Stimulated activated CD4-positive, alpha-beta T cell treated with anti-CD3 and anti-CD28 coated beads, Interleukin-4, amount 100 ng/mL, for 24 hours (primary cell): ENCODE data around the gene LRRN4.

ENCODE experiments used
- DNase-seq: peaks from one replicate; pipeline ENCODE4 v3.0.0-alpha.2; 2020

Gene LRRN4

DNA sequence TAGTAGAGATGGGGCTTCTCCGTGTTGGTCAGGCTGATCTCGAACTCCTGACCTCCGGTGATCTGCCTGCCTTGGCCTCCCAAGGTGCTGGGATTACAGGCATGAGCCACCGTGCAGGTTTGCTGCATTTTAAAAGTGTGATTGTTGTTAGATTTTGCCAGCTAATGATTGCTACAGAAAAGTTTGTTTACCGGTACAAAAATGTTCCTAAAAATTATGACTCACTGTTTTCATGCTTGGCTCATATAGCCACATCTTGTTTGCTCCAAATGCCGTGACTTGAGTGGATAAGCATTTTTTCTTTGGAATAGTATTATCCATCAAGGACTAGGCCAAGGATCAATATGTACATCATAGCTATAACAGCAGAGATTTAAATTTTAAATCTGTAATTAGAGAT lies 24.3 kb downstream of the LRRN4 start:
- DNase-seq: no peak

DNA sequence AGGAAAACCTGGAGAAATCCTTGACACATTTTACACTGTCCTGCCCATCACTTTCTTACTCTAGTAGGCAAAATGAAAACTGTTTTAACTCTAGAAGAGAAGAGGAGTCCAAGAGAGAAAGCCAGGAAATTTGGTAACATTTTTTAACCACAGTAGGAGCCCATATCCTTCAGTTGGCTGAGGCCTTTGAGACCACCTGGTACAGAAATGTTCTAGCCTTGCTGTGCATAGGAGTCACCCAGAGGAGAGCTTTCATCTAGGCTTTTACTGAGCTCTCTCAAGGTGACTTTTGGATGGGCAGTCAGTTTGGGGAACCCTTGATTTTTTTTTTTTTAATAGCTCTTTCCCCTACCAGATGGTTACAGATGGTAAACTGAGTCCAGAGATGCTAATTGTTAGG lies 25.0 kb downstream of the LRRN4 start:
- no peak for DNase-seq

DNA sequence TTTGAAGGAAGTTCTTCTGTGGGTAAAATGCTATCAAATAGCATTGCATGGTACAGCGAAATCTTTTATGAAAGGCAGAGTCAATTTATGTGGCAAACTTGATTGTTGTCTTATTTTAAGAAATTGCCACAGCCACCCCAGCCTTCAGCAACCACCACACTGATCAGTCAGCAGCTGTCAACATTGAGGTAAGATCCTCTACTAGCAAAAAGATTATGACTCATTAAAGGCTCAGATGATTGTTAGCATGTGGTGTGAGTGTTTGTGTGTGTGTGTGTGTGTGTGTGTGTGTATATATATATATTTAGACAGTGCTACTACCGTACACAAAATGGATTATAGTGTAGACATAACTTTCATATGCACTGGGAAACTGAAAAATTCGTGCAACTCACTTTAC lies 27.8 kb downstream of the LRRN4 start:
- no peak for DNase-seq

DNA sequence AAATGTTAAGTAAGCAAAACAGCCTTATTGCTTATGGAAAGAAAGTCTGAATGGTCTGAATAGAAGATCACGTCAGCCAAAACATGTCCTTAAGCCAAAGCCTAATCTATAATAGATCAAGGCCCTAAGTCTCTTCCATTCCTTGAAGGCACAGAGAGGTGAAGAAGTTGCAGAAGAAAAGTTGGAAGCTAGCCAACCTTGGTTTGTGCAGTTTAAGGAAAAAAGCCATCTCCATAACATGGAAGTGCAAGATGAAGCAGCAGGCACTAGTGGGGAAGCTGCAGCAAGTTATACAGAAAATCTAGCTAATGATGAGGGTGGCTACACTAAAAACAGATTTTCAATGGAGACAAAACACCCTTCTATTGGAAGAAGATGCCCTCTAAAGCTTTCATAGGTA lies 29.1 kb downstream of the LRRN4 start:
- no peak for DNase-seq

DNA sequence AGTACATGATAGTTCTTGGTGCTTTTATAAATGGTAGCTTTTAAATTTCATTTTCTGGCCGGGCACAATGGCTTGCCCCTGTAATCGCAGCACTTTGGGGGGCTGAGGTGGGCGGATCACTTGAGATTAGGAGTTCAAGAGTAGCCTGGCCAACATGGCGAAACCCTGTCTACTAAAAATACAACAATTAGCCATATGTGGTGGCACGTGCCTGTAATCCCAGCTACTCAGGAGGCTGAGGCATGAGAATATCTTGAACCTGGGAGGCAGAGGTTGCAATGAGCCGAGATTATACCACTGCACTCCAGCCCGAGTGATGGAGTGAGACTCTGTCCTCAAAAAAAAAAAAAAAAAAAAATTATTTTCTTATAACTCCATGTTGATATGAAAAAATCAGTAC lies 36.0 kb downstream of the LRRN4 start:
- no peak for DNase-seq

DNA sequence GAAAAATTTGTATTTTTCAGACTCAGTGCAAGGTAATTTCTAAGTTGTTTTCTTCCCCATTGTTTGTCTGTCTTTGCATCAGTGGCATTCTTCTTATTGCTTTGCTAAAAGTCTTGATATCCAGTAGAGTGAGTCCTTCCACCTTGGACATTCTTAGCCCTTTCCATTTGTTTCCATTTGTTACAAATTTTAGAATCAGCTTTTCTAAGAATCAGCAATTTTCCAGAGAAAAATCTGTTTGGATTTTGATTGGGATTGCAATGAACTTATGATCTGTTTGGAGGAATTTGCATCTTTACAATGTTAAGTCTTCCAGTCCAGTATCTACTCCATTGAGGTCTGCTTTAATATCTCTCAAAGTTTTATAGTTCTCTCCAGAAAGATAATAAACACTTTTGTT lies 36.4 kb downstream of the LRRN4 start:
- no peak for DNase-seq

DNA sequence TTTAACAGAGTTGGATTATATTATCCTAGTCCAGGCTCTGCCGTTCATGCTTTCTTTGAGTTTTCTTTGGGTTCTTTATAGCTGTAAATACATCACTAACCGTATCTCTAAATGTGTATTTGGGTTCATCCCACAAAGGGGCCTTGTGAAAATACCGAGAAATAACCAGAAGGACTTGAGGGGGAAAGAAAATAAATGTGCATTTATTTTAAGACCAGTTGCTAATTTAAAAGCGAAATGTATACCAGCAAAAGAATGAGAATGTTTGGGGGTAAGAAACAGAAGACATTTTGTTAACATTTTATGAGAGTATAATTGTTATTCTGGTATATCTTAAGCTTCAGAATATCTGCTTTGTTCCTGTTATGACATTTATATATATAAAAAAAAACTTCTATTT lies 38.9 kb downstream of the LRRN4 start:
- no peak for DNase-seq

DNA sequence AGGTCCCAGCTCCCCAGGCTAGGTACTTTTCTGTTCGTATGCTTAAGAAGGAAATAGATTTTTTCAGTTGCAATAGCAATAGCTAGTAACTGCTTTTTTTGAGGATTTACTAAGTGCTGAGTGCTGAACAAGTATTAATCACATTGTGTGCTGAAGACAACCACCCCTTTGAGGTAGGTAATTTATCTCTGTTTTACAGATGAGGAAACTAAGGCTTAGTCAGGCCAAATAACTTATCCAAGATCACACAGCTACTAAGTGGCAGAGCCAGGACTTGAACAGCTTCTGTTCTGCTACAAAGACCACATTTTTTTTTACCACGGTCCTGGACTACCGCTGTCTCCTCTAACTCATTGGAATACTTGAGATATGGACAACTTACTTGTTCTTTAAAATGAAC lies 39.8 kb downstream of the LRRN4 start:
- DNase-seq: no peak

DNA sequence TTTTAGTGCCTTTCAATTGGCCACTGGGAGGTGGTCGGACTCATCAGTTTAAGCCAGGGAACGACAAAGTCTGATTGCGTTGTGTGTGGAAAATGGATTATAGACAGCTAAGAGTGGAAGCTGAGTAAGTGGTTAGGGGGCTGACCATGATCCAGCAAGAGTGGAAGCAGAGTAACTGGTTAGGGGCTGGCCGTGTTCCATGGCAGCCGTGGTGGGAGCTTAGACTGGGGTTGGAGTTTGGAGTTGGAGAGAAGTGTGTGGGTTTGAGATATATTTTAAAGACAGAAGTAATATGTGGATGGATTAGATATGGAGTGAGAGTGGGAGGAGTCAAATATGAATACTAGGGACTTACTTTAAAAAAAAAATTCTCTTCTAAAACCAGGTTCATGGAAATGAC lies 41.7 kb downstream of the LRRN4 start:
- DNase-seq: no peak

DNA sequence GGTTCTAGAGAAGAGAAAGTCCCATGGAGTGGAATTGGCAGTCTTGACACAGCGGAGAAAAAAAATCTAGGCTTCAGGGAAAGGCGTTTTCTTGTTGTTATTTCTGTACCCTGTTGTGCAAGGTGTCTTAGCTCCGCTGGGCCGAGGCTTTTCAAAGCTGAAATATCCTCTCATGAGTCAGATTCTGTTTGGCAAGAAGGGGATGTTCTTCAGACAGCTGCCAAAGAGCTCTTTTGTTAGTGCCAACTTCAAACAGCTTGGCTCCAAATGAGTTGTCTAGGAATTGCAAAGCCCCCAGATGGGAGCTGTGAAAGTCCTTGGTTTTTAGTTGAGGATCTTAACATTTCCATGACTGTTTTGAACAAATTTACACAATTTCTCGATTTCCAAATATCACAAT lies 45.6 kb downstream of the LRRN4 start:
- no peak for DNase-seq

DNA sequence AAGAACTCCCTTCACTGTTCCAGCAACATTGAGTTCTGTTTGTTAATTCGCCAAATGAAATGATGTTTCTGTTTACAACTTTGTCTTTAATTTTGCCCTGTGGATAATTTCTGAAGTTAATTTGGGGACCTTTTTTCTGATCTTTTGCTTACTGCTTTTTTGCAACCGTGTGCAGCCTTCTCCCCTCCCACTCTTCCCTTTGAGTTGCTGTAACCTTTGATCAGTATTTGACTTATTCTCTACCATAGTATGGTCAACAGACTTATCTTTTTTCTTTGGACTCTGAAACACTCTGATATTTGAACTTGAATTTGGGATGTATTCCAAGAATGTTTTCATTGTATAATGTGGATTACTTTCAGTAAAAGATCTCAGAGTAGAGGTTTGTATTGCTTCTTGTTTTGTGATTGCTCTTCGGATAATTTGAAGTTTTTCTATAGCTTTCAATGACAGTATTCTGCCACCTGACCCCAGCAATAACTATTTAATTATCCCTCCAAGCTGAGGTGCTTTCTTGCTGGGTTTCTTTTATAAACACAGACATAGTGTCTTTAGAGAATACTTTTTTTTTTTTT lies 46.2 kb downstream of the LRRN4 start:
- no peak for DNase-seq

DNA sequence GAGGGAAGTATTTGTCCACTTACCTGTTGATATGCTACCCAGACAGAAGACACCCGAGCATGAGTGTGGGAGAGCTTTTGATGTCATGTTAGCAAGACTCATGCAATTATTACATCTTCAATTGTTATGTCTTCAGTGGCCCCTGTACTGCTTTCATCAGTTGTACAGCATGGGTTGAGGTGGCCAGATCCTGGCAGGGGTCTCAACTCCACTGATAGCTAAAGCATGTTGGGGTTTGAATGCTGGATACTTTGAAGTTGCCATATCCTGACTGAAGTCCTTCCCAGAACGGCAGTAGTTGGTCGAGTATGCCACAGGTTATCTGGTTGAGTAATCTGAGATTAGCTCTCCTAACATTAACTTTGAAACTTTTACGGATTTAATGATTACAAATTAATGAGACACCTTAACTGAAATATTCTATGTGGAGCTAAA lies 46.7 kb downstream of the LRRN4 start:
- no peak for DNase-seq

DNA sequence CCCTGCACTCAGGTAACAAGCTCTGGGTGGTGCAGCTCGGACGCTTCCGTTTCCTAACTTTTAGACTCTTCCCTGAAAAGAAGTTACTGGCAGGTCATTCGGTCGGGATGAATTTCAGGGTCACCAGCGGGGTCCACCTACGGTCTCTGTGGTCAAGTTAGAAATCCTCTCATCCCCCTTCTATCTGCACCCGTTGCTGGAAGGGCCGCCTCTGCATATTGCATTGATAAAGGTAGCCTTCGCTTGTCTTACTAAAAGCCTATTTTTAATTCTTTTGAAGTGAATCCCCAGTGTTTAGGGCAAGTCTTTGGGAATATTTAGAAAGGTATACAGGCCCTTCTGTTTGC lies 47.3 kb downstream of the LRRN4 start:
- DNase-seq: no peak

DNA sequence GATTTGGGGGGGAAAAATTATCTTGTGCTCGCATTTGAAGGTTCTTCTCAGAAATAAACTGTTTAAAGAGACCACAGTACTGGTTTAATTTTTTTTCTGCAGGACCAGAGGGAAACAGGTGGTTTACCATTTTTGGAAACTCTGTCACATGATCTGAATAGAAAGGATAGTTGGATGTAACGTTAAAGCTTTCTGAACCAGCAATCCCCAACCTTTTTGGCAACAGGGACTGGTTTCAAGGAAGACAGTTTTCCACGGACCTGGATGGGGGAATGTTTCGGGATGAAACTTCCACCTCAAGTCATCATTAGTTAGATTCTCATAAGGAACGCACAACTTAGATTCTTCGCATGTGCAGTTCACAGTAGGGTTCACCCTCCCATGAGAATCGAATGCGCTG lies 53.0 kb downstream of the LRRN4 start:
- no peak for DNase-seq

DNA sequence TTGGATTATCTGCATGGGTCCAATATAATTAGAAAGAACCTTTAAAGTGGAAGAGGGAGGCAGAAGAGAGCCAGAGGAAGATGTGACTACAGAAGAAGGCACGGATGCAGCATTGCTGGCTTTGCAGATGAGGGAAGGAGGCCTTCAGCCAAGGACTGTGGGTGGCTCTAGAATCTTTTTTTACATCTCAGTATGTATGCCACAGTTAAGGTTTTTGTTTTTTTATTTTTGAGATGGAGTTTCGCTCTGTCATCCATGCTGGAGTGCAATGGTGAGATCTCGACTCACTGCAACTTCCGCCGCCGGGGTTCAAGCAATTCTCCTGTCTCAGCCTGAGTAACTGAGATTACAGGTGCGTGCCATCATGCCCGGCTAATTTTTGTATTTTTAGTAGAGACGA lies 54.1 kb downstream of the LRRN4 start:
- DNase-seq: no peak

DNA sequence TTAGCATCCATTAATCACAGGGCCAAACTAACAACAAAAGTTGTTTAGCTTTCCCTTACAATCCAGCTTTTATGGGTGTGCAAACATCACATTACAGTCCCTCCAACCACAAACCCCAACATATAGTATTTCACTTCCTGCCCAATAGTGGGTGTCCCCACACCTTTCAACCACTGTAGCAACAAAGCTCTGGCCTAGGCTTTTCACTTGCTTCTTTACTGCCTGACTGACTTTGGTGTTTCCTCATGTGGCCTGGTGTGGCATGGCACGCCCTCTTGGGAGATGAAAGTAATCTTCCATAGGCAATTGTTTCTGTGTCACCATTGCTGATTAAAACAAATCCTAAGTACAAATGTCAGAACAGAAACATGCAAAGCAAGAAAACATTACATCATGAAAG lies 57.1 kb downstream of the LRRN4 start:
- DNase-seq: peak; percentile 29

DNA sequence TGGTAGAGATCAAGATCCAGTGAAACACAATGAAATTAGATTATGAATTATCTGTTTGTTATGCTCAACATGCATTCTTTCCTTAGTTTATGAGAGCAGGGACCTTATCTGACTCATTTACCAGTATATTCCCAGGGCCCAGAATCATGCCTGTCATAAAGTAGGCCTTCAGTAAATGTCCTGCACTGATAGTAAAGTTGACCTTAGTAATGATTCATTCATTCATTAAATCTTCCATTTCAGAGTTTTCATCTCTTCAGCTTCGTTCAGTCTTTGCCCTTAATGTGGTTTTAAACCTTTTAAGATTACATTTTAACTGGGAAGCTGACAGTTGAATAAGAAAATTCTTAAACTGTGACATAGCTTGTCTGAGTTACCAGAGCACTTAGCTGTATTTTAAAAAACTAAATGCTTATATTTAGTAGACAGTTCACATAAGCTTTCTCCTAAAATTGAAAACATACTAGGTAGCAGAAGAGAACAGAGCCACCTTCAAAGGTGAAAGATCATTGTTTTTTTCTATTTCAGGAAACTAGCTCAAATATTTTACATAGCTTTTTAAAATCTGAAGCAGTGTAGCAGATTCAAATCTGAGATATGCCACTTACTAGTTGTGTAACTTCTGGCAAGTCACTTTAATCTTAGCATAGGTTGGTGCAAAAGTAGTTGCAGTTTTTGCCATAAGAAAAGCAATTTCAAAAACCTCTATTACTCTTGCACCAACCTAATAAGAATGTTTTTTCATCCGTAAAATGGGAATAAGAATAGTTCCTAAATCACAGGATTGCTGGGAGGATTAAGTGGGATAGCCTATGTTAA lies 62.0 kb downstream of the LRRN4 start:
- DNase-seq: no peak

DNA sequence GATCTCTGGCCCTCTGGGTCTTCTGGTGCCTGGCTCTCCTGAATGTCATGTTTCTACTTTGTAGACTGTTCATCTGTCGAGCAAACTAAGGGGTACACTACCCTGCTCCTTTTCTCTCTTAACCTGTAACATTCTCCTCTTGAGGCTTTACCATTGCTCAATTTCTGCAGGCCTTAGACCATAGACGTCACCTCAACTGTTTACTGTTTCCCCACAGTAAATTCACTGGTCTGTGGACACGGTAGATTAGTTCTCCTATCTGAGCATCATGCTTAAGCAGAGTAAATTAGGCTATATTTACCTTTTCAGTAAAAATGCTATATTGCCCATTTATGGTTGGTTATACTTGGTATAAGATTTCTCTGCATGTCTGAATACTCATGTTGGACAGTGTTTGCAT lies 62.9 kb downstream of the LRRN4 start:
- DNase-seq: no peak
